ENCODE data around the gene C11orf68. TPM values are rescaled to one million over a fixed set of nuclear protein-coding genes. Genes with fewer than 3 reads are reported as not detected.

C11orf68 gene
- total and polyA plus RNA-seq, 8 donors, result 10.2 to 20.8 (median 13.8) TPM

GRCh38 chr11:65882120-65883057, 36.5 kb downstream of the C11orf68 start:
- H3K4me3 ChIP-seq, result no peak overlapping the region
- intact Hi-C loops (cut with DNase I), result loop anchor here in 1 of 3 donors (5.0 kb wide), 1 partner anchor 105 kb away; no protein-coding TSS in a partner anchor
- FAIRE-seq (no peak), DNase-seq (no peak), ATAC-seq (no peak)
- 88 to 94% methylated on average over 28 to 30 of the region's 30 CpGs for WGBS, 2 donors
- H3K27me3 ChIP-seq, result no peaks in the 10 kb centered on the region
- H3K27ac ChIP-seq, result no peak overlapping the region
- no peak for TF ChIP-seq CTCF (IDR thresholded peaks at IDR 0.05)
- no peaks in the 10 kb centered on the region for H3K9me3 ChIP-seq
- H3K4me1 ChIP-seq, result peaks cover 0 to 3% (median 2%) of the 10 kb centered on the region in 3 donors
- peaks cover 0 to 4% (median 0%) of the 10 kb centered on the region in 3 donors for H3K36me3 ChIP-seq

GRCh38 chr11:65880844-65881421, 37.9 kb downstream of the C11orf68 start:
- Histone ChIP-seq H3K9me3 (no peaks in the 10 kb centered on the region), H3K27ac (no peak overlapping the region), H3K36me3 (peaks cover 0 to 4% (median 0%) of the 10 kb centered on the region in 3 donors), H3K4me1 (no peaks in the 10 kb centered on the region), H3K4me3 (no peak overlapping the region), H3K27me3 (no peaks in the 10 kb centered on the region)
- no peak for TF ChIP-seq CTCF (IDR thresholded peaks at IDR 0.05)
- intact Hi-C loops (cut with DNase I), result loop anchor here in 1 of 3 donors (5.0 kb wide), 1 partner anchor 106 kb away; no protein-coding TSS in a partner anchor
- FAIRE-seq (no peak), DNase-seq (peak in 2 of 6 donors; percentile 14 to 52), ATAC-seq (no peak)
- 80 to 81% methylated on average over 7 of the region's 7 CpGs for WGBS, 2 donors

- H3K36me3 ChIP-seq, result peaks cover 0 to 4% (median 0%) of the 10 kb centered on the region in 3 donors
- no peak for FAIRE-seq
- DNase-seq, result no peak
- 69 to 71% methylated on average over 7 of the region's 7 CpGs for WGBS, 2 donors
- TF ChIP-seq CTCF (IDR thresholded peaks at IDR 0.05), result no peak
- H3K4me1 ChIP-seq, result no peaks in the 10 kb centered on the region
- H3K27ac ChIP-seq, result no peak overlapping the region
- ATAC-seq, result no peak
- H3K9me3 ChIP-seq, result no peaks in the 10 kb centered on the region
- H3K27me3 ChIP-seq, result no peaks in the 10 kb centered on the region
- intact Hi-C loops (cut with DNase I), result loop anchor here in 1 of 3 donors (5.0 kb wide), 1 partner anchor 107 kb away; no protein-coding TSS in a partner anchor
- no peak overlapping the region for H3K4me3 ChIP-seq
Measured at GRCh38 chr11:65880027-65880426, 38.8 kb downstream of the C11orf68 start.

GRCh38 chr11:65879617-65880016, 39.2 kb downstream of the C11orf68 start, which contains the start of gene CTSW:
TSS of gene CTSW (plus strand) at chr11:65879837. CDS start at chr11:65879855, 18 bp downstream.
- no peak for FAIRE-seq
- H3K27me3 ChIP-seq, result no peaks in the 10 kb centered on the region
- no peak for TF ChIP-seq CTCF (IDR thresholded peaks at IDR 0.05)
- H3K36me3 ChIP-seq, result peaks cover 0 to 4% (median 0%) of the 10 kb centered on the region in 3 donors
- 46 to 63% methylated on average over 7 of the region's 7 CpGs for WGBS, 2 donors
- H3K4me3 ChIP-seq, result no peak within 1 kb of the TSS
- H3K9me3 ChIP-seq, result no peaks in the 10 kb centered on the region
- intact Hi-C loops (cut with DNase I), result loop anchor here in 1 of 3 donors (5.0 kb wide), 1 partner anchor 108 kb away; no protein-coding TSS in a partner anchor
- no peaks in the 10 kb centered on the region for H3K4me1 ChIP-seq
- peak in 2 of 6 donors; percentile 3 to 22 for DNase-seq
- H3K27ac ChIP-seq, result no peak within 1 kb of the TSS
- ATAC-seq, result no peak
